Progenitor cell of endocrine pancreas (in vitro differentiated cells): ENCODE measurements around the gene LGMN. TPM values are rescaled to one million over a fixed set of nuclear protein-coding genes. Genes with fewer than 3 reads are reported as not detected.

Experiments used
- DNase-seq: peaks from one replicate; pipeline ENCODE4 v3.0.0; 2021; ENCODE audit warnings: low spot score; ENCODE audit not compliant: unreplicated experiment
- H3K27ac Mint-ChIP-seq: 2 replicates; pipeline ENCODE4 v1.8.0; 2021; ENCODE audit warnings: mild to moderate bottlenecking, moderate library complexity, mixed read lengths
- H3K27me3 Mint-ChIP-seq: 2 replicates; pipeline ENCODE4 v1.8.0; 2021; ENCODE audit warnings: mixed read lengths
- H3K36me3 Mint-ChIP-seq: 2 replicates; pipeline ENCODE4 v1.8.0; 2022; ENCODE audit warnings: mixed read lengths; ENCODE audit not compliant: insufficient read depth
- H3K4me1 Mint-ChIP-seq: 2 replicates; pipeline ENCODE4 v1.8.0; 2021; ENCODE audit warnings: low read depth, mixed read lengths
- H3K4me3 Mint-ChIP-seq: 2 replicates; pipeline ENCODE4 v1.8.0; 2021; ENCODE audit warnings: low read depth, mild to moderate bottlenecking, moderate library complexity, mixed read lengths
- H3K9me3 Mint-ChIP-seq: 2 replicates; pipeline ENCODE4 v1.8.0; 2021; ENCODE audit warnings: low read depth, mixed read lengths
- CTCF ChIP-seq: fragments of 200-600 bp; sonication (generic); IDR thresholded peaks from one replicate; pipeline ENCODE4 v1.5.0; 2021; ENCODE audit warnings: antibody characterized with exemption, mild to moderate bottlenecking; ENCODE audit not compliant: unreplicated experiment
- total RNA-seq: library from RNA; stranded (reverse); gene quantifications from 2 replicates; pipeline ENCODE4 v1.2.1, GENCODE V29; 2021

The LGMN gene
- total RNA-seq, 1 donor from 2014 or later: 63.3 TPM

GRCh38 chr14:92709340-92710000 is 39.0 kb downstream of the LGMN start:
- Mint-ChIP-seq H3K36me3 (peaks cover 23% of the 10 kb centered on the region), H3K27ac (peak overlapping the region; percentile 26), H3K9me3 (no peaks in the 10 kb centered on the region), H3K4me1 (peaks cover 9% of the 10 kb centered on the region), H3K27me3 (no peaks in the 10 kb centered on the region), H3K4me3 (no peak overlapping the region)
- no peak for DNase-seq
- no peak for TF ChIP-seq CTCF

GRCh38 chr14:92706386-92706785 is 42.0 kb downstream of the LGMN start:
- H3K4me1 Mint-ChIP-seq: peaks cover 9% of the 10 kb centered on the region
- H3K27me3 Mint-ChIP-seq: no peaks in the 10 kb centered on the region
- TF ChIP-seq CTCF: no peak
- no peaks in the 10 kb centered on the region for H3K9me3 Mint-ChIP-seq
- no peak for DNase-seq
- no peak overlapping the region for H3K4me3 Mint-ChIP-seq
- H3K36me3 Mint-ChIP-seq: peaks cover 27% of the 10 kb centered on the region
- no peak overlapping the region for H3K27ac Mint-ChIP-seq

GRCh38 chr14:92704821-92705220 is 43.6 kb downstream of the LGMN start:
- Mint-ChIP-seq H3K4me1 (peaks cover 9% of the 10 kb centered on the region), H3K4me3 (no peak overlapping the region), H3K27me3 (no peaks in the 10 kb centered on the region), H3K36me3 (peaks cover 22% of the 10 kb centered on the region), H3K27ac (no peak overlapping the region), H3K9me3 (no peaks in the 10 kb centered on the region)
- DNase-seq: no peak
- TF ChIP-seq CTCF: no peak

GRCh38 chr14:92704036-92704804 is 44.2 kb downstream of the LGMN start:
- H3K4me3 Mint-ChIP-seq: no peak overlapping the region
- no peak for DNase-seq
- no peaks in the 10 kb centered on the region for H3K9me3 Mint-ChIP-seq
- TF ChIP-seq CTCF: no peak
- peaks cover 20% of the 10 kb centered on the region for H3K36me3 Mint-ChIP-seq
- H3K27me3 Mint-ChIP-seq: no peaks in the 10 kb centered on the region
- no peak overlapping the region for H3K27ac Mint-ChIP-seq
- H3K4me1 Mint-ChIP-seq: peaks cover 4% of the 10 kb centered on the region

- no peaks in the 10 kb centered on the region for H3K9me3 Mint-ChIP-seq
These were observed 44.9 kb downstream of the LGMN start for GRCh38 chr14:92703516-92703915.

More at GRCh38 chr14:92703516-92703915, 44.9 kb downstream of the LGMN start:
- no peak for DNase-seq
- H3K4me3 Mint-ChIP-seq: no peak overlapping the region
- peaks cover 19% of the 10 kb centered on the region for H3K36me3 Mint-ChIP-seq
- TF ChIP-seq CTCF: no peak
- peak overlapping the region; percentile 81 for H3K27ac Mint-ChIP-seq
- H3K27me3 Mint-ChIP-seq: no peaks in the 10 kb centered on the region
- no peaks in the 10 kb centered on the region for H3K4me1 Mint-ChIP-seq
